Activated CD8-positive, alpha-beta memory T cell treated with anti-CD3 and anti-CD28 coated beads for 4 hours (primary cell): ENCODE data around the gene SLAIN1.

Experiments used
- DNase-seq, 2 donors: peaks; one replicate each; pipeline ENCODE4 v3.0.0-alpha.2; 2020; ENCODE audit warnings: low read depth in 2 of 2

Gene SLAIN1

DNA sequence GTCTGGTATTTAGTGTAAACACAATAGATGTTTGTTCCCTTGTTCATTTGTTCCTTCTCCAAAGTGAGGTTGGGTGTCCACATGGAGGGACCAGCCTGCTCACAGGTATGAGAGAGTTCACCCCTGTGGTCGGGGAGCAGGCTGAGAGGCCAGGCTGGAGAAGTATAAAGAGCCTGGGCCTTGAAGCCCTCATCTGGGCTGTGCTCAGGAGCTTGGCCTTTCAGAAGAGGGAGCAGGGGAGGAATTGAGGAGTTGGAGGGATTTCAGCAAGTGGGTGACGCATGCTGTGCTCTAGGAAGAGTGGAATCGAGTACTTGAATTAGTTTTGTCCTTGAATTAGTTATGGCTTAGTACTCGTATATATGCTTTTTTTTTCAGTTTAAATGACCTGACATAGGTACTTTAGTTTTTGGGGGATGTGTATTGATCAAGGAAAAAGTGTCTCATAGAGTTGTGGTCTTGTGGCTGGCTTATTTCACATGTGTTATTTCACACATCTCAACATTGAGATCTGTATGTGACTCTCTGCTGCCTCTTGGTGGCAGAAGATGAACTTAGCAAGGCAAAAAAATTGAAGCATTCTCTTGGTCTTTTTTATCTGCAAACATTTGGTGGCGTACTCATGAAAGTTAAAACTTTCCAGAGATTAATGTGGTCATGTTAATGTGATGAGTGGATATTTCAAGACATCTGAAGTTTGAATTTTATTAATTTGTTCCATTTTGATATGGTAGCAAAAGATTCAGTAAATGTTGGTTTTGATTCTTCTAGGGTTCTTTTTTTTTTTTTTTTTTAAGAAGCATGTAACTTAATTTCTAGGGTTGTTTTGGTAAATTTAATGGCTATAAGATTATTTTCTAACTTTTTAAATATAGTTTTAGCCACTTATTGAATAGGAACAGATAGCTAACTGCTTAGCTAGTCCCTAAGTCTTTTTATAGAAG lies 54.3 kb downstream of the SLAIN1 start:
- peak; percentile 11 to 17 for DNase-seq

DNA sequence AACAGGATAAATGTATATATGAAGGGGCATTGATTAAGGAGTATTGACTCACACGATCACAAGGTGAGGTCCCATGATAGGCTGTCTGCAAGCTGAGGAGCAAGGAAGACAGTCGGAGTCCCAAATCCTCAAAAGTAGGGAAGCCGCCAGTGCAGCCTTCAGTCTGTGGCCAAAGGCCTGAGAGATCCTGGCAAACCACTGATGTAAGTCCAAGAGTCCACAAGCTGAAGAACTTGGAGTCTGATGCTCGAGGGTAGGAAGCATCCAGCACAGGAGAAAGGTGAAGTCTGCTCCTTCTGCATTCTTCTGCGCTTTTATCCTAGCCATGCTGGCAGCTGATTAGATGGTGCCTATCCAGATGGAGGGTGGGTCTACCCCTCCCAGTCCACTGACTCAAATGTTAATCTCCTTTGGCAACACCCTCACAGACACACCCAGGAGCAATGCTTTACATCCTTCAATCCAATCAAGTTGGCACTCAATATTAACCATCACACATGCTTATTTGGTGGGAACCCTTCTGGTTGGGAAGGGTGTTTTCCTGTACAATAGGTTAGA lies 55.1 kb downstream of the SLAIN1 start:
- no peak for DNase-seq

DNA sequence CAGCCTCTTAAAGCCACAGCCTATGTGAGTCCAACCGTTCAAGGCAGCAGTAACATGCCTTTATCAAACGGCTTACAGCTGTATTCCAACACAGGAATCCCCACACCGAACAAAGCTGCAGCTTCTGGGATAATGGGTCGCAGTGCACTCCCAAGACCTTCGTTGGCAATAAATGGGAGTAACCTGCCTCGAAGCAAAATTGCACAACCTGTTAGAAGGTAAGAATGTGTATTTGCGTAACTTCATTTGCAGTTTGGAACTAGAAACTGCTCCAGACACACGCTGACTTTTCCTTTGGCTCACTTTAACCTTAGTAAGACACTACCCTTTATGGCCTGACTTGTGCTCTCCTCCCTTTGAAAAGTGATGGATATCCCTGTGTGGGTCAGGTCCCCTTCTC lies 63.4 kb downstream of the SLAIN1 start:
- no peak for DNase-seq

DNA sequence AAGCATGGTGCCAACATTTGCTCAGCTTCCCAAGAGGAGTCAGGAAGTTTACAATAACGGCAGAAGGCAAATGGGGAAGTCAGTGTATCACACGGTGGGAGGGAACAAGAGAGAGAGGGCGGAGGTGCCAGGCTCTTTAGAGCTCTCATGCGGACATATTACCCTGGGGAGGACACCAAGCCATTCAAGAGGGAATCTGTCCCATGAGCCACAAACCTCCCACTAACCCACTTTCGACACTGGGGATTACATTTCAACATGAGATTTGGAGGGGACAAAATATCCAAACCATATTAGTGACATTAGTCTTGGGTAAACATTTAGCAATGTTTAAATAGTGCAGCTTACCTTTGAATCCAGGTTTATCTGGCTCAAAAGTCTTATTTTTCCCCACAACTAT lies 69.9 kb downstream of the SLAIN1 start:
- DNase-seq, result no peak

DNA sequence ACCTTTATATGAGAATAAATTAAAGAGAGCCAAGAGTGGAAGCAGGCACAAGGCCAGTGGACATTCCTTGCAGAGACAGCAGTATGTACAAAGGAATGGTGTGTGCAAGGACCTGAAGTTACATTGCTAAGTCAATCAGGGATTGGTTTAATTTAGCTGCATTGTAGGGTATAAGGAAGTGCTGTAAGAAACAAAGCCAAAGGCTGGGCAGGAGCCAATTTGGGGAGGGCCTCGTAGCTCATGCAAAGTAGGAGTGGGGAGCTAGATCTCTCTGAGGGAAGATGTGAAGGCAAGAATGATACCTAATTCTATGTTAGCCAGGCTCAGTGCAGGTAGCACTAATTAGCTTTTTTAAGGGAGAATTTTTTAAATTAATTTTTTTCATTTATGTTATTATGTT lies 76.7 kb downstream of the SLAIN1 start:
- no peak for DNase-seq

DNA sequence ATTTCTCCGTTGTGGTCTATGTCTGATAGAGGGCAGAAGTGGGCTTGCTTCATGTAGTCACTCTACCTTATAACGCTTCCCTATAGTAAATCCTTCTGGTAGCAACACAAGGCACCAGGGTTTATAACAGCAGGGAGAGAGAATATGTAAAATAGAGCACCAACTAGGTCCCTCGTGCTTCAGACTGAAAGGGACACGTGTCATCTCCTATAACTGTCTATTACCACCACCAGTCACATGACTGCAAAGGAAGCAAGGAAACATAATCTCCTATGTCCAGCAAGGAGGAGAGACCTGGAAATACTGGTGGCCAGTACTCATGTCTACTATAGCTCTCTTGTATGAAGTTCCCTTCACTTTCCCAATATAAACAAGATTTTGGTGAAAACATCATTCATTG lies 79.2 kb downstream of the SLAIN1 start:
- no peak for DNase-seq

DNA sequence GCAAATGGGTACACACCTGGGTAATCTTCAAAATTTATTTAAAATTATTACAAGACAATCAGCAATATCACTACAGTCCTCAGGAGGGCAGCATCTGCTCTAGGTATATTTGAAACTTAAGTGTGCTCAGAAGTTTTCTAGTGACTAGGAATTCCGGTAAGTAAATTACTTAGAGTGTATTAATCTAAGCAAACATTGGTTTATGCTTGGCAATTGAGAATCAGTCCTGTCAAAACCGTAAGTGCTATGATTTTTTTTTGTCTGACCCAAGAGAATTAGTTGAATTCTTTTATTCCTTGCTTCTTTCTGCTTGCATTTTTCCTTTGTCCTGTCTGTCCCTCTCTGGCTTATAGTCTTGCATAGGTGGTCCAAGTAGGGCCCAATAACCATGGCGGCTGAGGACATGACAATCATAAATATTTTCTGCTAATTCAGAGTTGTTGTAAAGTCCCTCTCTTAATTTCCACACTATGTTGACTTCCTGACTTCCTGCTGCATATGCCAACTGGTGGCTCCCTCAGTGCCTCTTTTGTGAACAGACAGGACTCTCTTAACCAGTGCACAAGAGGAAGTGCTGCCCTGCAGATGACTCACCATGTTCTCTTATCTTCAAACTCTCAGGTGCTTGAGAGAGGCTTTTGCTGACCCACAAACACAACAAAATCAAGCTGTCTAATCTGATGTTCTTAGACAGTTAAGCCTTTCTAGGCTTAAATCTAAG lies 82.2 kb downstream of the SLAIN1 start:
- DNase-seq, result no peak

DNA sequence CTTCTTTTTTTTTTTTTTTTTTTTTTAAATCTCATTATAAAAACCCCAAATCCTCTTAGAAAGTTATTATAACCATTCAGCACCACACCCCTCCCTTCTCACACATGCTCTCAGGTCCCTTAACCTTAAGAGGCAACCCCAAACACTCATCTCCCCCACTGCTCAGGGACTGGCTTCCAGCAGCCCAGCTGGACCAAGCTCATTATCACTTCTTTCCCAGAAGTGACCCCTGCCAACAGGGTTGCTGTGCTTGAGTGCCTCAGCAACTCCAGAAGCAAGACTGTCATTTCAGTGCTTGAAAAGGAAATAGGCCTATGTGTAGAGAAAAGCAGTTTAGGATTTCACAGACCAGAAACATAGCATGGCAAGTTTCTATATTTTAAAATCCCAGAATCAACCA lies 84.3 kb downstream of the SLAIN1 start:
- DNase-seq, result no peak

DNA sequence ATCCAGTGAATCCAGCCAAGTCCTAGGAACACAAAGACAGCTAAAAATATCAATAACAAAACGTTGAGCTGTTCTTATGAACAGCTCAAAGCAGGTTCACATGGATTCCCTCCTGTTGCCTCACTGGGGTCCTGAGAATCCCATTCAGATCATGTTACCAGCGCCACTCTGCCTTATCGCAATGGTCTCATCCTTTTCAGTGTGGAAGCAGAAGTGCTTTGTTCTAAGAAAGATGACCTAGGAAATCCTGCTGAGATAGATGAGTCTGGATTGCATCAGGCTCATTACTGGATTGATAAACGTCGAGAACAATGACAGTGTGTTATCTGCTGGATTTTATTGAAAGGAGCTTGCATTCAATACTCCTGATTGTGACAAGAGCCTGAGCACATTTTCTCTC lies 87.0 kb downstream of the SLAIN1 start:
- no peak for DNase-seq

DNA sequence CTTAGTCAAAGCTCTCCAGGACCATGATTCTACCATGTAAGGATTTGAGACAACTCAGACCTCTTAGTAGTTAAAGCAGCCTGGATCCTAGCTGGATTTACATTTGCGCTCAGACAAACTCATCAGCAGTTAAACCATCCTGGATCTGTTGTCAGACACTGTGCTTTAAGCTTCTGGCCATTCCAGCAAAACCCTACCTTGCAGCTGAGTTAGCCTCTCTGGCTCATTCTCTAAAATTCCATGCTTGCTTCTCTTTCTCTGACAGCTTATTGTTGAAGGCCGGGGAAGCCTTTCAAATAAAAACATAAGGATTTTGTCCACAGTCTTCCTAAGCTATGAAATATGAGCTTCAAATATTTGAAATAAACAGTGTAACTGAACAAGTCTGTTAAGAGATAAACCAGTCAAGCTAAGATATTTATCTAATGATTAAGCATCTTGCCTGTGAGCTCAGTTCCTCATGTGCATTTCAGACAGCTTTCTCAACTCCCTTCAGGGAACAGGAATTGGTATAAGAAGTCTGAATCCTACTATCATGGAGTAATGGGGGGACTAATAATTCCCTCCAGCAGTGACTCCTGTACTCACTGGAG lies 89.3 kb downstream of the SLAIN1 start:
- DNase-seq, result no peak

DNA sequence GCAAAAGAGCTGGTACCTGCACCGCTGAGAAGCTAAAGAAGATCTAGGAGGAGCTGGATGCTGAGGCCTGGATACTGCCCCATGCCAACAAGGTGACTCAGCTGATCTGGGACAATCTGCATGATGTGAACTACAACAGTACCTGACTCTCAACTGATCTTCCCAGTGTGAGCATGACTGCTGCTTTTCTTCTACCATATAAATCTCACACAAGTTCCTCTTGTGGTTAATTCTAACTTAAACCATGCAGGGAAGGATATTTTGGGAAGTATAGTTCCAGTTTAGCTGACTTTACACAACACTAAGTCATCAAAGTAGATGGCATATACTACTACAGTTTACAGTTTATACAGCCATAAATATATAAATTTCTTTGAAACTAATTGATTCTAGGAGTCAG lies 91.9 kb downstream of the SLAIN1 start:
- DNase-seq, result no peak

DNA sequence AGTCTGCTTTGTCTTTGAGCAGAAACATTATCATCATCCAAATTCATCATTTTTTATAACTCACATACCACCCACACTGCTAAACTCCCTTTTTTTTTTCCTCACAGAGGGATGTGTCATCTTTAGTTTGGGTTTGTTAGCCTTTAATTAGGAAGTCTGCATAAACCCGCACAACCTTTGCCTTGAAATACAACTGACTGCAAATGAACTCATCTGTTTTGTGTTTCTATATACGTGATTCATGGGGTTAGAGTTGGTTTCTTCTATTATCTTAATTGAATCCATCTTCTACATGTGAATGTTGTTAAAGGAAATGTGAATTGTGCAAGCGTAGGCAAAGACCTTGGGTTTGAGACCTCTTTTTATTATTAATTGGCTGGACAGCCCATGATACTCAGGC lies 102.7 kb downstream of the SLAIN1 start:
- no peak for DNase-seq

DNA sequence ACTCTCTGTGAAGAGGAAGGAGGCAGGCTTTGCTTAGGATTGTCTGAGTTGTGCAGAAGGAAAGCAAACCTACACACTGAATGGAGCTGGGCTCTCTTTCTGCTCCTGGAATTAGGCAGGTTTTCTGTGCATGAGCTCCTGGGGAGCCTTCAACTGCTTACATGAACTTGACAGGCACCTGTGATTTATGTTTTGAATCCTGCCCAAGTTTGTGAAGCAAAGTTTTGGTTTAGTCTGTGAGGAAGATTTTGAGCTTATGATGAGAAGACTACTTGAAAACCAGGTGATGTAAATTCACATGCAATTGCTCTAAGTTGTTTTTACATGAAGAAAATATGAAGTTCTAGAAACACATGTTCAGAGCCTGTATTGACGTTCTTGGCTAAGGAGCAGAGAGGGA lies 109.0 kb downstream of the SLAIN1 start:
- DNase-seq, result no peak

DNA sequence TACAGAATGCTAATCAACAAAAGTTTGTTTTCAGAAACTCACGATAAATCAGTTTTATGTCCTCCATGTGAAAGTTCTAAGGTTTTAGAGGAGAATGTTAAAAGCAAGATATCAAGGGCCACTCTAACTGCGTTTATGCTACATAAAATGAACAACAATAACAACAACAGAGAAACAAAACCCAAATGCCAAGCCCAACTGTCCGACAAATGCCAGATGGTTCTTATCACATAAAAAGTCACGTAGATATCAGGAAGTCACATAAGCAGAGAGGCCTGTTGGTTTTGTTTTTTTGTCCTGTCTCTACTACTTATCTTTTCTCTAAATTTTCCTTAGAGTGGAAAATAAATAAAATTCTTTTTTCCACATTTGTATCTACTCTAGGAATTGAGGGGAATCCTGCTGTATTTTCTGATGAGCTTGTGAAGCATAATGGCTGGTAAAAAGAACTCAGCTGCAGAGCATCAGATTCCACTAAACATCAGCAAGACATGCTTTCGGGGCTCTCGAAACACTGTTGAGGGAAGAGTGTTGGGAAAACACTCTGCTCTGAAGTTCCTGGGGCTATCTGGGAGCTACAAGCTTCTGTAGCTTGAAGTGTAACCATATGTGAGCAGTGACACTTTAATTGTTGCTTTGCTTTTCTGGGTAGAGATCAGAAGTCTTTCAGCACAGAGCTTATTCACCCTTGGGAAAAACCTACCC lies 110.1 kb downstream of the SLAIN1 start:
- DNase-seq, result no peak

DNA sequence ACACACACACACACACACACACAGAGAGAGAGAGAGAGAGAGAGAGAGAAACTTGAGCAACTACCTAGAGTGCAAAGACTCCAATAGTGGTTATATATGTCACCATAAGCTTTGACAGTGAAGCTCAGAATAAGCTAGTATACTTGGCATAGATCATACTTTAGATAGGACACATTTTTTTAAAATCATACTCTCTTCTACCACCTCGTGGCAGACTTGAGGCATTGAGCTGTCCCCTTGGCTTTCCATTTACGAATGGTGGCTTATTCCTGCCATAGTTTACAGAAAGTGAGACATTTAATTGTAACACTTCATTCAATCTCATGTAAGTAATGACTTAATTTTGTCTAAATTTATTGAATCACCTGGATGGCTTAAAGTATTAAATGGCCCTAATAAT lies 112.9 kb downstream of the SLAIN1 start:
- DNase-seq, result no peak

DNA sequence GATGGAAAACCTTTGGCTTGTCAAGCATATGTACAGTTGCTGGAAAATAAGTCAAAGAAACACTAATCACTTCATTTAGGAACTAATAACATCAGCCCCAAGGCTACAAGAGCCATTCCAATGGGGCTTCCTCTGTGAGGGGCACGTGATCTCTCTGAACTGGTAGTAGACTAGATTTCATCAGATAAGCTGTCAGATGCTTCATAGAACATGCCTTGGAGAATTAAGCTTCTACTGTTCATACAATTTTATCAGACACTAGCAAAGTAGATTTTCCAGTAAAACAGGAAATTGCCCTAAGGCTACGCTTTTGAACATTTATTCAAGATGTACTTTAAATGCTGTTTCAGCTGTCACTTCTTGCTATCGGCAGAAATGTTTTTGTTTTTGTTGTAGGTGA lies 113.4 kb downstream of the SLAIN1 start:
- no peak for DNase-seq

DNA sequence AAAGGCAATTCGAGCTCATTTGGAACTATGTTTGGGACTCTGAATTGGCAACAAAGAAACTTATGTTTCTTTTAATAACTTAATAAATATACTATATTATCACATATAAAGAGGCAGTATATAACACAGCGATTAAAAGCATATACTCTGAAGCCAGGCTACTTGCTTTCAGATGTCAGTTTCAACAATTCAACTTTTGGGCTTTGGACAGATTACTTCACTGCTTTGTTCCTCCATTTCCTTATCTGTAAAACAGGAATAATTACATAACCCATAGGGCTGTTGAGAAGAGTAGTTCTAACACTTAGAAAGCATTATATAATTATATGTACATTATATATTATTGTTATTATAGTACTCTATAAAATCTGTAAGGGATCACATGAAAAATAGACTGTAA lies 113.9 kb downstream of the SLAIN1 start:
- no peak for DNase-seq

DNA sequence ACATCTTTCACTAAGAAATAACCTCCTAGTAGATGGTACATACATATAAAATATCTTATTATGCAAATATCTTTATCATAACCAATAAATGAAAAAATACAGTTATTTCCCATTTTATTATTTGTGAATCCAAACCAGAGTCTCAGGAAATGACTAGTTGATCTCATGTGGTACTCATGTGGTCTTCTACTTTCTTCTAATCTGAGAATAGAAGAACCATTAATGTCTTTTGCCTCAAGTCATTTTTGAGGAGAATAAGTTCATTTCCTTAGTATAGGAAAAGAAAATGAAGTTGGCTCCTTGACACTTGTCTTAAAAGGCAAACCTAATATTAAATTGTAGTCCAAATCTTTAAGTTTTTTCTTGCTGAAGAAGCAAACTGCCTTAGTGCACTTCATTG lies 114.5 kb downstream of the SLAIN1 start:
- DNase-seq, result no peak
